SK-N-SH treated with all-trans-retinoic acid at 6 μM for 48 hours (cell line): ENCODE results near the gene RHO.

Experiments
- ATAC-seq: fragments of 200-7000 bp; cut with Tn5 transposase; 3 replicates; pipeline ENCODE4 v1.9.1; 2020; ENCODE audit warnings: mild to moderate bottlenecking, moderate library complexity
- ARNTL ChIP-seq: fragments of 450-650 bp; formaldehyde crosslinking; IDR thresholded peaks from 2 replicates; pipeline ENCODE4 v1.5.0; 2020; ENCODE audit warnings: low read depth, mild to moderate bottlenecking, moderate library complexity, borderline replicate concordance
- BACH2 ChIP-seq: fragments of 250-450 bp; sonication (Bioruptor Pico); IDR thresholded peaks from 2 replicates; pipeline ENCODE4 v1.9.0; 2021; ENCODE audit warnings: mild to moderate bottlenecking, borderline replicate concordance
- CSDC2 ChIP-seq: fragments of 250-450 bp; sonication (Bioruptor Pico); IDR thresholded peaks from 2 replicates; pipeline ENCODE4 v1.5.0; 2020; ENCODE audit warnings: mild to moderate bottlenecking, moderate library complexity
- CSRNP3 ChIP-seq: fragments of 250-450 bp; sonication (Bioruptor Pico); IDR thresholded peaks from 2 replicates; pipeline ENCODE4 v1.5.1; 2021; ENCODE audit warnings: mild to moderate bottlenecking, moderate library complexity
- GLIS3 ChIP-seq: fragments of 250-450 bp; sonication (Bioruptor Pico); IDR thresholded peaks from 2 replicates; pipeline ENCODE4 v1.5.0; 2020; ENCODE audit warnings: mild to moderate bottlenecking, moderate library complexity
- OSR1 ChIP-seq: fragments of 250-450 bp; sonication (Bioruptor Pico); IDR thresholded peaks from 2 replicates; pipeline ENCODE4 v1.8.0; 2022; ENCODE audit warnings: moderate library complexity, mild to moderate bottlenecking, inconsistent platforms
- POU6F1 ChIP-seq: fragments of 250-450 bp; sonication (Bioruptor Pico); IDR thresholded peaks from 2 replicates; pipeline ENCODE4 v1.8.0; 2021; ENCODE audit warnings: low read depth, mild to moderate bottlenecking, moderate library complexity, borderline replicate concordance
- PPARA ChIP-seq: fragments of 250-450 bp; sonication (Bioruptor Pico); IDR thresholded peaks from 2 replicates; pipeline ENCODE4 v1.5.0; 2020; ENCODE audit warnings: mild to moderate bottlenecking, borderline replicate concordance
- RARB ChIP-seq: fragments of 250-450 bp; sonication (Bioruptor Pico); IDR thresholded peaks from 2 replicates; pipeline ENCODE4 v1.8.0; 2021; ENCODE audit warnings: mild to moderate bottlenecking, moderate library complexity
- SNAI2 ChIP-seq: fragments of 250-450 bp; sonication (Bioruptor Pico); IDR thresholded peaks from 2 replicates; pipeline ENCODE4 v1.5.0; 2020; ENCODE audit warnings: mild to moderate bottlenecking, moderate library complexity
- TCF4 ChIP-seq: fragments of 250-450 bp; sonication (Bioruptor Pico); IDR thresholded peaks from 2 replicates; pipeline ENCODE4 v1.8.0; 2021; ENCODE audit warnings: mild to moderate bottlenecking, moderate library complexity, borderline replicate concordance
- TSHZ2 ChIP-seq: fragments of 250-450 bp; sonication (Bioruptor Pico); IDR thresholded peaks from 2 replicates; pipeline ENCODE4 v1.5.0; 2020; ENCODE audit warnings: mild to moderate bottlenecking, moderate library complexity
- ZC3H10 ChIP-seq: fragments of 250-450 bp; sonication (Bioruptor Pico); IDR thresholded peaks from 2 replicates; pipeline ENCODE4 v1.5.1; 2021; ENCODE audit warnings: mild to moderate bottlenecking, moderate library complexity
- ZFP3 ChIP-seq: fragments of 250-450 bp; sonication (Bioruptor Pico); IDR thresholded peaks from 2 replicates; pipeline ENCODE4 v1.5.0; 2020; ENCODE audit warnings: mild to moderate bottlenecking, moderate library complexity
- ZFP30 ChIP-seq: fragments of 450-650 bp; formaldehyde crosslinking; IDR thresholded peaks from 2 replicates; pipeline ENCODE4 v1.5.0; 2022; ENCODE audit warnings: mild to moderate bottlenecking, moderate library complexity
- ZNF565 ChIP-seq: fragments of 450-650 bp; formaldehyde crosslinking; conservative IDR thresholded peaks from 2 replicates; pipeline ENCODE4 v1.5.0; 2020; ENCODE audit warnings: low read depth, mild to moderate bottlenecking, moderate library complexity
- ZNF70 ChIP-seq: fragments of 450-650 bp; formaldehyde crosslinking; IDR thresholded peaks from 2 replicates; pipeline ENCODE4 v1.5.0; 2020; ENCODE audit warnings: mild to moderate bottlenecking, moderate library complexity
- ZNF8 ChIP-seq: fragments of 450-650 bp; formaldehyde crosslinking; IDR thresholded peaks from 2 replicates; pipeline ENCODE4 v1.5.0; 2020; ENCODE audit warnings: mild to moderate bottlenecking, moderate library complexity
- TF ChIP-seq, protein P1 (sequence below): fragments of 250-450 bp; sonication (Bioruptor Pico); IDR thresholded peaks from 2 replicates; pipeline ENCODE4 v1.5.1; 2020; ENCODE audit warnings: low read depth, mild to moderate bottlenecking, moderate library complexity
- TF ChIP-seq, protein P2 (sequence below): fragments of 250-450 bp; sonication (Bioruptor Pico); IDR thresholded peaks from 2 replicates; pipeline ENCODE4 v1.8.0; 2020; ENCODE audit warnings: mild to moderate bottlenecking, moderate library complexity, borderline replicate concordance

RHO gene

DNA sequence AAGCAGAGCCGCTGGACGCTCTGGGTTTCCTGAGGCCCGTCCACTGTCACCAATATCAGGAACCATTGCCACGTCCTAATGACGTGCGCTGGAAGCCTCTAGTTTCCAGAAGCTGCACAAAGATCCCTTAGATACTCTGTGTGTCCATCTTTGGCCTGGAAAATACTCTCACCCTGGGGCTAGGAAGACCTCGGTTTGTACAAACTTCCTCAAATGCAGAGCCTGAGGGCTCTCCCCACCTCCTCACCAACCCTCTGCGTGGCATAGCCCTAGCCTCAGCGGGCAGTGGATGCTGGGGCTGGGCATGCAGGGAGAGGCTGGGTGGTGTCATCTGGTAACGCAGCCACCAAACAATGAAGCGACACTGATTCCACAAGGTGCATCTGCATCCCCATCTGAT is 3.3 kb downstream of the RHO start:
- no peak for ATAC-seq
- TF ChIP-seq ZFP3 (CRISPR knock-in tag) = no peak
- no peak for TF ChIP-seq ARNTL
- TF ChIP-seq CSDC2 (CRISPR knock-in tag) = no peak
- no peak for TF ChIP-seq ZNF565

DNA sequence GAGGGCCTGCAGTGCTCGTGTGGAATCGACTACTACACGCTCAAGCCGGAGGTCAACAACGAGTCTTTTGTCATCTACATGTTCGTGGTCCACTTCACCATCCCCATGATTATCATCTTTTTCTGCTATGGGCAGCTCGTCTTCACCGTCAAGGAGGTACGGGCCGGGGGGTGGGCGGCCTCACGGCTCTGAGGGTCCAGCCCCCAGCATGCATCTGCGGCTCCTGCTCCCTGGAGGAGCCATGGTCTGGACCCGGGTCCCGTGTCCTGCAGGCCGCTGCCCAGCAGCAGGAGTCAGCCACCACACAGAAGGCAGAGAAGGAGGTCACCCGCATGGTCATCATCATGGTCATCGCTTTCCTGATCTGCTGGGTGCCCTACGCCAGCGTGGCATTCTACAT is 3.8 kb downstream of the RHO start:
- TF ChIP-seq RARB (CRISPR knock-in tag) (no peak), TSHZ2 (CRISPR knock-in tag) (no peak), ZNF70 (CRISPR knock-in tag) (no peak), CSDC2 (CRISPR knock-in tag) (no peak), ZFP3 (CRISPR knock-in tag) (no peak), CSRNP3 (CRISPR knock-in tag) (no peak), POU6F1 (CRISPR knock-in tag) (no peak), OSR1 (CRISPR knock-in tag) (no peak), TCF4 (no peak), ZFP30 (no peak), ZNF8 (no peak), ZNF565 (no peak), PPARA (CRISPR knock-in tag) (no peak), BACH2 (CRISPR knock-in tag) (no peak), ZC3H10 (CRISPR knock-in tag) (no peak), GLIS3 (CRISPR knock-in tag) (no peak)
- TF ChIP-seq, protein P1, sequence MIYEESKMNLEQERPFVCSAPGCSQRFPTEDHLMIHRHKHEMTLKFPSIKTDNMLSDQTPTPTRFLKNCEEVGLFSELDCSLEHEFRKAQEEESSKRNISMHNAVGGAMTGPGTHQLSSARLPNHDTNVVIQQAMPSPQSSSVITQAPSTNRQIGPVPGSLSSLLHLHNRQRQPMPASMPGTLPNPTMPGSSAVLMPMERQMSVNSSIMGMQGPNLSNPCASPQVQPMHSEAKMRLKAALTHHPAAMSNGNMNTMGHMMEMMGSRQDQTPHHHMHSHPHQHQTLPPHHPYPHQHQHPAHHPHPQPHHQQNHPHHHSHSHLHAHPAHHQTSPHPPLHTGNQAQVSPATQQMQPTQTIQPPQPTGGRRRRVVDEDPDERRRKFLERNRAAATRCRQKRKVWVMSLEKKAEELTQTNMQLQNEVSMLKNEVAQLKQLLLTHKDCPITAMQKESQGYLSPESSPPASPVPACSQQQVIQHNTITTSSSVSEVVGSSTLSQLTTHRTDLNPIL (CRISPR knock-in tag) = no peak
- TF ChIP-seq, protein P2, sequence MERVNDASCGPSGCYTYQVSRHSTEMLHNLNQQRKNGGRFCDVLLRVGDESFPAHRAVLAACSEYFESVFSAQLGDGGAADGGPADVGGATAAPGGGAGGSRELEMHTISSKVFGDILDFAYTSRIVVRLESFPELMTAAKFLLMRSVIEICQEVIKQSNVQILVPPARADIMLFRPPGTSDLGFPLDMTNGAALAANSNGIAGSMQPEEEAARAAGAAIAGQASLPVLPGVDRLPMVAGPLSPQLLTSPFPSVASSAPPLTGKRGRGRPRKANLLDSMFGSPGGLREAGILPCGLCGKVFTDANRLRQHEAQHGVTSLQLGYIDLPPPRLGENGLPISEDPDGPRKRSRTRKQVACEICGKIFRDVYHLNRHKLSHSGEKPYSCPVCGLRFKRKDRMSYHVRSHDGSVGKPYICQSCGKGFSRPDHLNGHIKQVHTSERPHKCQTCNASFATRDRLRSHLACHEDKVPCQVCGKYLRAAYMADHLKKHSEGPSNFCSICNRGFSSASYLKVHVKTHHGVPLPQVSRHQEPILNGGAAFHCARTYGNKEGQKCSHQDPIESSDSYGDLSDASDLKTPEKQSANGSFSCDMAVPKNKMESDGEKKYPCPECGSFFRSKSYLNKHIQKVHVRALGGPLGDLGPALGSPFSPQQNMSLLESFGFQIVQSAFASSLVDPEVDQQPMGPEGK (CRISPR knock-in tag) = no peak
- ATAC-seq = no peak

GRCh38 chr3:129533406-129533805 is 5.0 kb downstream of the RHO start:
- no peak for ATAC-seq
- no peak for TF ChIP-seq BACH2 (CRISPR knock-in tag)
- no peak for TF ChIP-seq CSRNP3 (CRISPR knock-in tag)
- no peak for TF ChIP-seq RARB (CRISPR knock-in tag)
- no peak for TF ChIP-seq POU6F1 (CRISPR knock-in tag)
- no peak for TF ChIP-seq SNAI2 (CRISPR knock-in tag)
